Activated naive CD4-positive, alpha-beta T cell treated with anti-CD3 and anti-CD28 coated beads, Interleukin-2, amount 50 U/mL, for 72 hours (primary cell): Measurements from ENCODE around the gene OCIAD2. TPM values are rescaled to one million over a fixed set of nuclear protein-coding genes. Genes with fewer than 3 reads are reported as not detected.
A peak's percentile ranks its signal among the peaks of the same experiment; 100 is the strongest.

Experiments
- ATAC-seq, 2 donors: fragments of 150-1000 bp; cut with Tn5 transposase; 2 replicates each; pipeline ENCODE4 v1.10.0; 2021; ENCODE audit warnings: mild to moderate bottlenecking in 2 of 2, moderate library complexity in 2 of 2
- DNase-seq, 2 donors: peaks; one replicate each; pipeline ENCODE4 v3.0.0; 2021 to 2022; ENCODE audit warnings: low spot score in 2 of 2
- H3K27ac Mint-ChIP-seq, 2 donors: one replicate each; pipeline ENCODE4 v1.8.0; 2022; ENCODE audit warnings: mild to moderate bottlenecking in 2 of 2, mixed read lengths in 2 of 2
- H3K36me3 Mint-ChIP-seq, 2 donors: one replicate each; pipeline ENCODE4 v1.8.0; 2022; ENCODE audit warnings: mixed read lengths in 2 of 2
- H3K9me3 Mint-ChIP-seq, 2 donors: one replicate each; pipeline ENCODE4 v1.8.0; 2022; ENCODE audit warnings: mixed read lengths in 2 of 2
- total RNA-seq, 2 donors: library from RNA; stranded (reverse); gene quantifications; one replicate each; pipeline ENCODE4 v1.2.3, GENCODE V29; 2022

The OCIAD2 gene
- total RNA-seq, 2 donors from 2014 or later: 53.6 to 91.7 TPM

GRCh38 chr4:48913346-48913745 lies 6.8 kb upstream of the OCIAD2 start:
- Mint-ChIP-seq H3K36me3 (no peaks in the 10 kb centered on the region), H3K9me3 (no peaks in the 10 kb centered on the region), H3K27ac (no peak overlapping the region)
- ATAC-seq: no peak
- no peak for DNase-seq

GRCh38 chr4:48912349-48912748 lies 5.8 kb upstream of the OCIAD2 start:
- Mint-ChIP-seq H3K9me3 (no peaks in the 10 kb centered on the region), H3K27ac (peak overlapping the region in 1 of 2 donors; percentile 6), H3K36me3 (no peaks in the 10 kb centered on the region)
- no peak for ATAC-seq
- no peak for DNase-seq

DNA sequence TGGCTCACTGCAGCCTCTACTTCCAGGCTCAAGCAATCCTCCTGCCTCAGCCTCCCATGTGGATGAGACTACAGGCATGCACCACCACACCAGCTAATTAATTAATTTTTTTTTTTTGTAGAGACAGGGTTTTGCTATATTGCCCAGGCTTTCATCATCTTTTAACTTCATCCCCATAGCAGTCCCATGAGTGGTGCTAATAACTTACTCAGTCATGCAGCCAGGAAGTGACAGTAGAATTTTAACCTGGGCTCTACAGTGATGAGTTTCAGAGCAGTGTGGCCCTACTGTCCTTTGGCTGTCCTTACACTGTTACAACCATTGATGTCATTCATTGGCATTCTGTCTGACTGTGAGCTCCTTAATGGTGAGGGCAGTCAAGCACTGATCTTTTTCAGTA lies 3.9 kb upstream of the OCIAD2 start:
- Mint-ChIP-seq H3K36me3 (peaks cover 9% of the 10 kb centered on the region in 2 donors), H3K27ac (peak overlapping the region in 1 of 2 donors; percentile 77), H3K9me3 (no peaks in the 10 kb centered on the region)
- ATAC-seq (no peak), DNase-seq (no peak)

DNA sequence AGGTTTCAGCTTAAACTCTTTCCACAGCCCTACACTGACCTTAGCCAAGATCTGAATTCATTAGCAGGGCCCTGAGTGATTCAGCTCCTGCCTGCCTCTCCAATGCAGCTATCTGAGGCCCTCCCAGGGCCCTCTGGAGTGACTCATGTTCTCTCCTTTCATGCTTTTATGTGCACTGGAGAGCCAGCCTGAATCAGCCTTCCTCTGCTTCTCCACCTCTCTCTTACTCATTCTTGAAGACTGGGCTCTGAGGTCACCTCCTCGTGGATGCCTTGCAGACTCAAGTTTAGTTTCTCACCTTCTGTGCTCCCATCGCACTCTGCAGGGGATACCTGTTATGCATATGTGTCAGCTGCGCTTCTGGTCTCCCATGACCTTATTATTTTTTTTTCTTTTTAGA lies 3.1 kb upstream of the OCIAD2 start:
- H3K9me3 Mint-ChIP-seq: no peaks in the 10 kb centered on the region
- peak overlapping the region in 1 of 2 donors; percentile 40 for H3K27ac Mint-ChIP-seq
- peak; percentile 90 to 97 for ATAC-seq
- H3K36me3 Mint-ChIP-seq: peaks cover 9 to 10% of the 10 kb centered on the region in 2 donors
- DNase-seq: peak; percentile 73 to 74

DNA sequence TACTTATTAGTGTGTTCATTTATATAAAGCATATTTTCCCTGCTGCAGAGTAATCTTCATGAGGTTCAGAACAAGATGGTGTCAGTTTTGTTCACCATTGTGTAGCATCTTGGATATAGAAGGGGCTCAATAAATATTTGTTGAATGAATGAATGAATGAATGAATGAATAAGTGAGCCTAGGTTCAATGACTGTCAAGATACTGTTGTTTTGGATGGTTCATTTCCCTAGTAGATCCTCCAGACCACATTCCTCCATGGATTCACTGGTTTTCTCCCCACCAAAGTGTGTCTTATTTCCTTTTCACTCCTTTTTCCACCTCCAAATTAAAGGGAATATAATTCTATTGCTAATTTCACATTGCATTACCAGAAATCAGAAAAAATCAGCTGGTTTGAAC lies 2.1 kb upstream of the OCIAD2 start:
- Mint-ChIP-seq H3K27ac (peak overlapping the region in 1 of 2 donors; percentile 40), H3K9me3 (no peaks in the 10 kb centered on the region), H3K36me3 (peaks cover 9 to 10% of the 10 kb centered on the region in 2 donors)
- ATAC-seq (no peak), DNase-seq (no peak)

GRCh38 chr4:48907706-48908477 lies 1.3 kb upstream of the OCIAD2 start:
- no peaks in the 10 kb centered on the region for H3K9me3 Mint-ChIP-seq
- peaks cover 10 to 13% of the 10 kb centered on the region in 2 donors for H3K36me3 Mint-ChIP-seq
- DNase-seq (no peak), ATAC-seq (no peak)
- H3K27ac Mint-ChIP-seq: peak overlapping the region in 1 of 2 donors; percentile 40

DNA sequence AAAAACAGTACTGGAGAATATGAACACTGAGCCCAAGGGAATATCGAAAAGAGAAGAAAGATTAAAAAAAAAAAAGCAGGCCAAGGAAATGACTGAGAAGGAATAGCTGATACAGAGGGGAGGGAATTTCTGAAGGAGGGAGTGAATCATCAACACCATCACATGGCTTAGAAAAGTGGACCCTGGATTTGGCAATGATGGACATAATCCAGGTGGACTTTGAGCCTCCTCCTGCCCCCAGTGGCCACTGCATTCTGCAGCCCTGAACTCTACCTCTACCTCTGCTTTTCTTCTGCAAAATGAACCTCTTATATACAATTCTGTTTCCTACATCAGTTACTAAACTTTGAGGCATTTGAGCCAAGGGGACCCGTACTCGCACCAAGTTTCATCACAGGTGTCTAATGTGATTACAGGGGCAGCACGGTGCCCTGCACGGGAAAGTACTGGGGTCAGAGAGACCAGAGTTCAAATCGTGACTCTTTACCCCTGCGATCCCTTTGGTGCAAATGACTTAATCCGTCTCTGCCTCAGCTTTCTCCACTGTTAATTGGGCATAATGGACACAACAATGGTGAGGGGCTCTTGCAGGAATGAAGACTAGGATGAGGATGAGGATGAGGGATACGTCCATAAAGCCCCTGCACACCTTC lies 1.1 kb downstream of the OCIAD2 start:
- DNase-seq: no peak
- Mint-ChIP-seq H3K27ac (peak overlapping the region; percentile 94 to 96), H3K36me3 (peaks cover 18 to 21% of the 10 kb centered on the region in 2 donors), H3K9me3 (no peaks in the 10 kb centered on the region)
- ATAC-seq: no peak

GRCh38 chr4:48904541-48905142 lies 1.9 kb downstream of the OCIAD2 start:
- ATAC-seq (no peak), DNase-seq (no peak)
- Mint-ChIP-seq H3K27ac (peak overlapping the region in 1 of 2 donors; percentile 94), H3K36me3 (peaks cover 21 to 25% of the 10 kb centered on the region in 2 donors), H3K9me3 (no peaks in the 10 kb centered on the region)

- H3K27ac Mint-ChIP-seq: no peak overlapping the region
- no peak for ATAC-seq
These were observed 2.5 kb downstream of the OCIAD2 start for GRCh38 chr4:48904101-48904500.

DNA sequence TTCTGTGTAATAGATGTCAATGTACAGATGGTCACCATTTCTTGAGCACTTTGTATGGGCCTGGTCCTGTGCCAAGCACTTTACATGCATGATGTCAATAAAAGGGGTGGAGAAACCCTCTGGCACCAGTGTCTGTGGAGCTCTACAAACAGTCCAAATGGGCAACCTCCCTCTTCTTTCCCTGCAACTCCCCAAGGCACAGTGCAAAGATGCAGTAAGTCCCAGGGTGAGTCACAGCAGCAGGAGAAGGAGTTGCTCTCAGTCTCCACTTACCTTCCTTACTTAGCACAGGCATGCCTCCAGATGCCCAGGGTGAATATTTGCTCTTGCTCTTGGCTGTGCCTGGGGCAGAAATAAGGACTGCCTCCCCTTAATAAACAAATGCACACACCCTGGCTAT lies 4.3 kb downstream of the OCIAD2 start:
- no peak for DNase-seq
- Mint-ChIP-seq H3K36me3 (peaks cover 24 to 46% of the 10 kb centered on the region in 2 donors), H3K27ac (no peak overlapping the region), H3K9me3 (no peaks in the 10 kb centered on the region)
- ATAC-seq: no peak

More at GRCh38 chr4:48904101-48904500, 2.5 kb downstream of the OCIAD2 start:
- H3K9me3 Mint-ChIP-seq: no peaks in the 10 kb centered on the region
- DNase-seq: no peak
- peaks cover 24 to 31% of the 10 kb centered on the region in 2 donors for H3K36me3 Mint-ChIP-seq

GRCh38 chr4:48901196-48901595 lies 5.4 kb downstream of the OCIAD2 start:
- ATAC-seq (no peak), DNase-seq (no peak)
- Mint-ChIP-seq H3K9me3 (no peaks in the 10 kb centered on the region), H3K36me3 (peaks cover 26 to 46% of the 10 kb centered on the region in 2 donors), H3K27ac (no peak overlapping the region)

DNA sequence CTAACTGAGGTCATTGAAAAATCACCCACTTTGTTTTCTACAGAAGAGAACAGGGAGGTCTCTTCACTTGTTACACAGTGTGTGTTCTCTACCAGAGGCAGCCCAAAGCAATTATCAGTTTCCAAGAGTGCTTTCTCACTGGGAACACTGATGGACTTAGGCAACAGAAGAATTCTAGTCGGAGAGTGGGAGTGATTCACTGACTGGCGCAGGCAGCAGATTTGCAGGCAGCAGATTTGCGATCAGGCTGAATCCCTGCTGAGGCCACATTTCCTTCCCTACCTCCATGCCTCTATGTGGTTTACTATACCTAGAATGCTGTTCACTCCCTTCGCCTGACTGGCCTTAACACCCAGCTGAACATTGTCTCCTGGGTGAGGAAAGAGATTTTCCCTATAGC lies 6.6 kb downstream of the OCIAD2 start:
- Mint-ChIP-seq H3K27ac (peak overlapping the region; percentile 83 to 91), H3K9me3 (no peaks in the 10 kb centered on the region), H3K36me3 (peaks cover 28 to 52% of the 10 kb centered on the region in 2 donors)
- no peak for DNase-seq
- no peak for ATAC-seq

- H3K36me3 Mint-ChIP-seq: peaks cover 32 to 58% of the 10 kb centered on the region in 2 donors
- no peaks in the 10 kb centered on the region for H3K9me3 Mint-ChIP-seq
These were observed 7.2 kb downstream of the OCIAD2 start for GRCh38 chr4:48899432-48899749.

GRCh38 chr4:48898733-48899431 lies 7.7 kb downstream of the OCIAD2 start:
- Mint-ChIP-seq H3K36me3 (peaks cover 32 to 61% of the 10 kb centered on the region in 2 donors), H3K27ac (peak overlapping the region; percentile 83 to 91), H3K9me3 (no peaks in the 10 kb centered on the region)
- peak; percentile 69 to 88 for ATAC-seq
- no peak for DNase-seq

More at GRCh38 chr4:48899432-48899749, 7.2 kb downstream of the OCIAD2 start:
- no peak for ATAC-seq
- H3K27ac Mint-ChIP-seq: peak overlapping the region; percentile 83 to 91
- no peak for DNase-seq

DNA sequence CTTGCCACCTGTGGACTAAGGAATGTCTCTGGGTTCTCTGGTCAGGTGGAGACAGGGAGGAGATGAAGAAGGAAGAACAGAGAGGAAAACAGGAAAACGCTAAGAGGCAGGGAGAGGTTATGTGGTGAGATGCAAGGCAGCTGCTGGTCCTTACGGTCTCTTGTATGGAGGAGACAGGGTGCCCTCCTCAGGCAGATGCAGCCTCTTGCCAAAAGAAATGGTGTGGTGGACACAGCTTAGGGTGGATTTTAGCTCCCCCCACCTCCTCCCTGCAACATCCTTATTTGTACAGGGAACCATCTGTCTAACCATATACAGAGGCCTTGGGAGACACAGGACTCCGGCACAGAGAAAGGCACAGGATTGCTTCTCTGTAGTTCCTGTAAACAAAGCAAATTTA lies 9.7 kb downstream of the OCIAD2 start:
- ATAC-seq (no peak), DNase-seq (no peak)
- Mint-ChIP-seq H3K9me3 (no peaks in the 10 kb centered on the region), H3K36me3 (peaks cover 28 to 60% of the 10 kb centered on the region in 2 donors), H3K27ac (peak overlapping the region; percentile 1 to 12)

GRCh38 chr4:48891028-48891619 lies 15.4 kb downstream of the OCIAD2 start:
- ATAC-seq (no peak), DNase-seq (no peak)
- no peaks in the 10 kb centered on the region for H3K9me3 Mint-ChIP-seq
- peaks cover 42 to 56% of the 10 kb centered on the region in 2 donors for H3K36me3 Mint-ChIP-seq
- no peak overlapping the region for H3K27ac Mint-ChIP-seq
